DOHH2 (cell line): Measurements from ENCODE around the gene COL13A1.

Experiments
- CTCF ChIP-seq: fragments of 200-600 bp; sonication (generic); IDR thresholded peaks from one replicate; pipeline ENCODE4 v1.5.1; 2014; ENCODE audit warnings: antibody characterized with exemption, mild to moderate bottlenecking, low read depth, low read length; ENCODE audit not compliant: poor library complexity, severe bottlenecking
- EZH2phosphoT487 ChIP-seq: fragments of 200-600 bp; sonication (generic); IDR thresholded peaks from 2 replicates; pipeline ENCODE4 v1.6.1; 2017; ENCODE audit warnings: borderline replicate concordance, mild to moderate bottlenecking, antibody characterized with exemption, low read length, moderate library complexity, mixed read lengths

- TF ChIP-seq CTCF (no peak), EZH2phosphoT487 (no peak)
These were observed 43.0 kb downstream of the COL13A1 start for GRCh38 chr10:69844698-69845097.
